Endodermal cell (in vitro differentiated cells): ENCODE data around the gene CNOT11. TPM values are rescaled to one million over a fixed set of nuclear protein-coding genes. Genes with fewer than 3 reads are reported as not detected.
"Not testable (repeated sequence)": the region's sequence is repeated elsewhere in the genome, so short reads cannot be mapped to it uniquely, and the experiment has no call there.

Experiments used
- DNase-seq: peaks from one replicate; pipeline ENCODE4 v3.0.0-alpha.2; 2017
- H3K27ac ChIP-seq: 2 replicates; pipeline ENCODE4 v1.5.1; 2013; ENCODE audit warnings: mild to moderate bottlenecking, low read depth, low read length, moderate library complexity
- H3K27me3 ChIP-seq: 2 replicates; pipeline ENCODE4 v1.6.1; 2013; ENCODE audit warnings: mild to moderate bottlenecking, low read length, moderate library complexity; ENCODE audit not compliant: insufficient read depth, control insufficient read depth, poor library complexity, severe bottlenecking
- H3K36me3 ChIP-seq: 2 replicates; pipeline ENCODE4 v1.7.0; 2013; ENCODE audit warnings: mild to moderate bottlenecking, low read length, moderate library complexity; ENCODE audit not compliant: control insufficient read depth, insufficient read depth
- H3K4me1 ChIP-seq: one replicate; pipeline ENCODE4 v1.7.0; 2013; ENCODE audit warnings: low read length; ENCODE audit not compliant: control insufficient read depth, insufficient read depth
- H3K4me3 ChIP-seq: 2 replicates; pipeline ENCODE4 v1.5.1; 2013; ENCODE audit warnings: mild to moderate bottlenecking, low read length, moderate library complexity
- H3K9ac ChIP-seq: 2 replicates; pipeline ENCODE4 v1.6.1; 2013; ENCODE audit warnings: mild to moderate bottlenecking, low read length, moderate library complexity; ENCODE audit not compliant: poor library complexity, severe bottlenecking; ENCODE audit errors: extremely low read depth
- H3K9me3 ChIP-seq: 2 replicates; pipeline ENCODE4 v1.6.1; 2013; ENCODE audit warnings: mild to moderate bottlenecking, low read length, moderate library complexity; ENCODE audit not compliant: control insufficient read depth
- H3K27ac Mint-ChIP-seq: 2 replicates; pipeline ENCODE4 v1.8.0; 2020; ENCODE audit warnings: mixed read lengths
- H3K27me3 Mint-ChIP-seq: 2 replicates; pipeline ENCODE4 v1.8.0; 2021; ENCODE audit warnings: mild to moderate bottlenecking, mixed read lengths; ENCODE audit not compliant: insufficient read depth
- H3K36me3 Mint-ChIP-seq: 2 replicates; pipeline ENCODE4 v1.8.0; 2020; ENCODE audit warnings: low read depth, mixed read lengths
- H3K4me1 Mint-ChIP-seq: 2 replicates; pipeline ENCODE4 v1.8.0; 2020; ENCODE audit warnings: mixed read lengths
- H3K4me3 Mint-ChIP-seq: 2 replicates; pipeline ENCODE4 v1.8.0; 2020; ENCODE audit warnings: mild to moderate bottlenecking, moderate library complexity, mixed read lengths
- H3K9me3 Mint-ChIP-seq: 2 replicates; pipeline ENCODE4 v1.8.0; 2020; ENCODE audit warnings: mild to moderate bottlenecking, mixed read lengths
- CTCF ChIP-seq: fragments of 200-600 bp; sonication (generic); conservative IDR thresholded peaks from 2 replicates; pipeline ENCODE4 v1.5.0; 2021; ENCODE audit warnings: antibody characterized with exemption, mild to moderate bottlenecking
- WGBS, 2 experiments: methylation state at CpG; one replicate each; pipeline versions ENCODE4 v1.1.5 to v1.1.7; 2013; ENCODE audit warnings: missing lambda C conversion rate in 2 of 2, mixed read lengths in 1 of 2; ENCODE audit not compliant: insufficient coverage in 1 of 2, insufficient read length in 1 of 2; 5-methylcytosine and 5-hydroxymethylcytosine counted together
- total RNA-seq, 2 donors: library from RNA; stranded (reverse); fragmentation: NEBNext Ultra II Directional in 1 of 2; extraction: Animal tissue kit (Norgen Biotek cat#: 25700) in 1 of 2; gene quantifications; 2 replicates in 1 of 2; 3 replicates in 1 of 2; pipeline ENCODE4 v1.2.1, GENCODE V29; 2021

CNOT11 gene
- total RNA-seq, 2 donors from 2014 or later = 46.1 to 49.3 TPM

DNA sequence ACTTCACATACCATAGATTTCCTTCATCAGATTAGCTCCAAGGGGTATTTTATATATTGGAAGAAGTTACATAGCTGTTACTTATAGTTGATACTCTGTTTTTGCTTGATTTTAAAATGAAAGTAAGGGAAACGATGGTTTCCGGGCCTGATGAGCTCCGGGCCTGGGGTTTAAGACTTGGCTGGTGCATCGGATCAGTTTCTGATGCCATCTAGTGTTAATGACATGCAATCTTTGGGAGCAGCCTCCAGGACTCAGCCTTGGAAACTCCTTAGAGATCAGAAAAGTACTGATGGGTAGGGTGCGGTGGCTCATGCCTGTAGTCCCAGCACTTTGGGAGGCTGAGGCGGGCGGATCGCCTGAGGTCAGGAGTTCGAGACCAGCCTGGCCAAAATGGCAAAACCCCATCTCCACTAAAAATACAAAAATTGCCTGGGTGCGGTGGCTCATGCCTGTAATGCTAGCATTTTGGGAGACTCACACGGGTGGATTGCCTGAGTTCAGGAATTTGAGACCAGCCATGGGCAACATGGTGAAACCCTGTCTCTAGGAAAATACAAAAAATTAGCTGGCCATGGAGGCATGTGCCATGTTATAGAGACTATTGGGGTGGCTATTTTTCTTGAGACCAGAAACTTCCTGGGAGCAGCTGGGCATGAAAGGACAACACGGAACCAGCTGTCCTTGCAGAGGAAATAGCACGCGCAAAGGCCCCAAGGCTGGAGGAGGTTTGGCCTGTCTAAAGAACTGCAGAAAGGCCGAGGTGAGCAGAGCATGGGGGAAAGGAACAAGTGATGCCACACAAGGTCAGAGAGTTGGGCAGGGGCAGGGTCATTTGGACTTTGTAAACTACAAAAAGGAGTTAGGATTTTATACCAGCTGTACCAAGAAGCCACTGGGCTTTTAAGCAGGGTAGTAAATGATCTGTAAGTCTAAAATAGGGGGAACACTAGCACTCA lies 46.9 kb upstream of the CNOT11 start:
- Mint-ChIP-seq H3K27ac (no peak overlapping the region), H3K4me1 (peaks cover 4% of the 10 kb centered on the region), H3K36me3 (no peaks in the 10 kb centered on the region), H3K4me3 (no peak overlapping the region), H3K27me3 (no peaks in the 10 kb centered on the region), H3K9me3 (peaks cover 9% of the 10 kb centered on the region)
- Histone ChIP-seq H3K9ac (no peak overlapping the region), H3K4me1 (no peaks in the 10 kb centered on the region), H3K4me3 (no peak overlapping the region), H3K27ac (no peak overlapping the region), H3K27me3 (no peaks in the 10 kb centered on the region), H3K36me3 (no peaks in the 10 kb centered on the region), H3K9me3 (no peaks in the 10 kb centered on the region)
- WGBS, 2 experiments = 66 to 76% methylated on average over 9 to 15 of the region's 15 CpGs
- peak; percentile 73 for TF ChIP-seq CTCF
- DNase-seq = peak; percentile 73

GRCh38 chr2:101208830-101209229 lies 43.9 kb upstream of the CNOT11 start:
- no peak overlapping the region for H3K9ac ChIP-seq
- H3K27ac Mint-ChIP-seq = no peak overlapping the region
- no peaks in the 10 kb centered on the region for H3K27me3 ChIP-seq
- H3K36me3 ChIP-seq = no peaks in the 10 kb centered on the region
- H3K36me3 Mint-ChIP-seq = no peaks in the 10 kb centered on the region
- H3K4me1 Mint-ChIP-seq = peaks cover 4% of the 10 kb centered on the region
- H3K27ac ChIP-seq = no peak overlapping the region
- no peak for DNase-seq
- no peak overlapping the region for H3K4me3 ChIP-seq
- no peak for TF ChIP-seq CTCF
- peaks cover 14% of the 10 kb centered on the region for H3K9me3 Mint-ChIP-seq
- H3K9me3 ChIP-seq = no peaks in the 10 kb centered on the region
- H3K4me3 Mint-ChIP-seq = no peak overlapping the region
- no peaks in the 10 kb centered on the region for H3K27me3 Mint-ChIP-seq
- no peaks in the 10 kb centered on the region for H3K4me1 ChIP-seq
- 69 to 70% methylated on average over 4 of the region's 4 CpGs for WGBS, 2 experiments

GRCh38 chr2:101219246-101219645 lies 33.4 kb upstream of the CNOT11 start:
- H3K27me3 Mint-ChIP-seq = no peaks in the 10 kb centered on the region
- 93 to 96% methylated on average over 6 to 7 of the region's 7 CpGs for WGBS, 2 experiments

DNA sequence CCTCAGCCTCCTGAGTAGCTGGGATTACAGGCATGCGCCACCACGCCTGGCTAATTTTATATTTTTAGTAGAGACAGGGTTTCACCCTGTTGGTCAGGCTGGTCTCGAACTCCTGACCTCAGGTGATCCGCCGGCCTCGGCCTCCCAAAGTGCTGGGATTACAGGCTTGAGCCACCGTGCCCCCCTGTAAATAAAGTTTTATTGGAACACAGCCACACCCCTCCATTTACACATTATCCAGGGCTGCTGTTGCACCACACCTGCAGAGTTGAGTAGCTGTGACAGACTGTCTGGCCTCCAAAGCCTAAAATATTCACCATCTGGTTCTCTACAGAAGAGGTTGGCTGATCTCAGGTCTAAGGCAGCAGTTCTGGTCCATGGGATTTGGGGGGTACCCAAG lies 32.6 kb upstream of the CNOT11 start:
- not testable (repeated sequence) for H3K4me1 Mint-ChIP-seq, H3K27me3 Mint-ChIP-seq, H3K9me3 Mint-ChIP-seq, H3K4me1 ChIP-seq, H3K36me3 ChIP-seq, H3K4me3 Mint-ChIP-seq, H3K27ac Mint-ChIP-seq, H3K4me3 ChIP-seq, H3K9ac ChIP-seq, H3K27ac ChIP-seq, H3K36me3 Mint-ChIP-seq, H3K27me3 ChIP-seq, DNase-seq, H3K9me3 ChIP-seq
- WGBS, 2 experiments = 94% methylated on average over 7 of the region's 7 CpGs; no CpG with 5 or more reads in 1 of the 2 experiments

More at GRCh38 chr2:101219246-101219645, 33.4 kb upstream of the CNOT11 start:
- Mint-ChIP-seq H3K4me1 (peaks cover 5% of the 10 kb centered on the region), H3K9me3 (no peaks in the 10 kb centered on the region), H3K4me3 (no peak overlapping the region), H3K36me3 (no peaks in the 10 kb centered on the region), H3K27ac (peak overlapping the region; percentile 53)
- H3K36me3 ChIP-seq = no peaks in the 10 kb centered on the region
- H3K9ac ChIP-seq = no peak overlapping the region
- no peaks in the 10 kb centered on the region for H3K27me3 ChIP-seq
- no peaks in the 10 kb centered on the region for H3K4me1 ChIP-seq
- no peak overlapping the region for H3K27ac ChIP-seq
- TF ChIP-seq CTCF = no peak
- no peak overlapping the region for H3K4me3 ChIP-seq
- no peak for DNase-seq
- H3K9me3 ChIP-seq = no peaks in the 10 kb centered on the region
